ENCODE measurements around the gene ZBTB34. TPM values are rescaled to one million over a fixed set of nuclear protein-coding genes. Genes with fewer than 3 reads are reported as not detected.
"Not testable (repeated sequence)": the region's sequence is repeated elsewhere in the genome, so short reads cannot be mapped to it uniquely, and the experiment has no call there.

ZBTB34 gene
- total and polyA plus RNA-seq, 4 donors, result 1.1 to 9.5 (median 3.4) TPM

GRCh38 chr9:126814091-126814490 is 46.3 kb upstream of the ZBTB34 start:
- no peak for TF ChIP-seq RXRA (IDR thresholded peaks at IDR 0.05)
- H3K36me3 ChIP-seq (ENCODE audit: control insufficient read depth in 4 of 4, insufficient read depth in 3 of 4, low read depth in 1 of 4, low read length in 3 of 4), result peaks cover 2 to 32% (median 10%) of the 10 kb centered on the region in 4 donors

GRCh38 chr9:126817615-126818014 is 42.8 kb upstream of the ZBTB34 start:
- not testable (repeated sequence) for H3K27ac ChIP-seq (ENCODE audit: low read depth in 1 of 2, low read length in 2 of 2); H3K27me3 ChIP-seq (ENCODE audit: control insufficient read depth in 4 of 4, insufficient read depth in 4 of 4, low read length in 3 of 4); H3K9ac ChIP-seq (ENCODE audit: low read depth in 1 of 2, low read length in 2 of 2); H3K4me3 ChIP-seq (ENCODE audit: low read depth in 1 of 3, low read length in 3 of 3); DNase-seq (ENCODE audit: low spot score); H3K9me3 ChIP-seq (ENCODE audit: control insufficient read depth in 4 of 4, low read length in 3 of 4)
- peaks cover 2 to 24% (median 12%) of the 10 kb centered on the region in 4 donors for H3K36me3 ChIP-seq (ENCODE audit: control insufficient read depth in 4 of 4, insufficient read depth in 3 of 4, low read depth in 1 of 4, low read length in 3 of 4)
- H3K4me1 ChIP-seq (ENCODE audit: control insufficient read depth in 4 of 4, insufficient read depth in 4 of 4, low read length in 3 of 4), result peaks cover 7 to 11% (median 10%) of the 10 kb centered on the region in 4 donors
- 98% methylated on average over 7 of the region's 7 CpGs for WGBS

More at GRCh38 chr9:126814091-126814490, 46.3 kb upstream of the ZBTB34 start:
- Histone ChIP-seq H3K9me3 (ENCODE audit: control insufficient read depth in 4 of 4, low read length in 3 of 4) (peaks cover 0 to 7% (median 1%) of the 10 kb centered on the region in 4 donors), H3K27me3 (ENCODE audit: control insufficient read depth in 4 of 4, insufficient read depth in 4 of 4, low read length in 3 of 4) (no peaks in the 10 kb centered on the region), H3K4me1 (ENCODE audit: control insufficient read depth in 4 of 4, insufficient read depth in 4 of 4, low read length in 3 of 4) (peaks cover 0 to 1% (median under 1%) of the 10 kb centered on the region in 4 donors), H3K4me3 (ENCODE audit: low read depth in 1 of 3, low read length in 3 of 3) (no peak overlapping the region), H3K9ac (ENCODE audit: low read depth in 1 of 2, low read length in 2 of 2) (no peak overlapping the region), H3K27ac (ENCODE audit: low read depth in 1 of 2, low read length in 2 of 2) (no peak overlapping the region)
- no peak for DNase-seq (ENCODE audit: low spot score)

GRCh38 chr9:126818482-126818881 is 42.0 kb upstream of the ZBTB34 start:
- H3K4me3 ChIP-seq (ENCODE audit: low read depth in 1 of 3, low read length in 3 of 3), result no peak overlapping the region
- H3K27ac ChIP-seq (ENCODE audit: low read depth in 1 of 2, low read length in 2 of 2), result no peak overlapping the region
- H3K9ac ChIP-seq (ENCODE audit: low read depth in 1 of 2, low read length in 2 of 2), result no peak overlapping the region
- TF ChIP-seq JUND (IDR thresholded peaks at IDR 0.05) (no peak), YY1 (IDR thresholded peaks at IDR 0.05) (no peak)
- peaks cover 0 to 9% (median 4%) of the 10 kb centered on the region in 4 donors for H3K9me3 ChIP-seq (ENCODE audit: control insufficient read depth in 4 of 4, low read length in 3 of 4)
- H3K27me3 ChIP-seq (ENCODE audit: control insufficient read depth in 4 of 4, insufficient read depth in 4 of 4, low read length in 3 of 4), result no peaks in the 10 kb centered on the region
- 97% methylated on average over 5 of the region's 5 CpGs for WGBS
- DNase-seq (ENCODE audit: low spot score), result no peak
- H3K36me3 ChIP-seq (ENCODE audit: control insufficient read depth in 4 of 4, insufficient read depth in 3 of 4, low read depth in 1 of 4, low read length in 3 of 4), result peaks cover 2 to 20% (median 8%) of the 10 kb centered on the region in 4 donors
- H3K4me1 ChIP-seq (ENCODE audit: control insufficient read depth in 4 of 4, insufficient read depth in 4 of 4, low read length in 3 of 4), result peaks cover 8 to 12% (median 11%) of the 10 kb centered on the region in 4 donors

GRCh38 chr9:126819482-126819881 is 41.0 kb upstream of the ZBTB34 start:
- no peak for TF ChIP-seq YY1 (IDR thresholded peaks at IDR 0.05)
- TF ChIP-seq RAD21 (IDR thresholded peaks at IDR 0.05), result no peak
- TF ChIP-seq NR2F2 (IDR thresholded peaks at IDR 0.05), result no peak
- no peak for TF ChIP-seq HNF4A (conservative IDR thresholded peaks at IDR 0.05)
- no peak for TF ChIP-seq ATF3 (IDR thresholded peaks at IDR 0.05)
- TF ChIP-seq HNF4G (IDR thresholded peaks at IDR 0.05), result no peak
- no peak for TF ChIP-seq GABPA (IDR thresholded peaks at IDR 0.05 in 1 of 2, conservative IDR thresholded peaks at IDR 0.05 in 1 of 2)
- H3K36me3 ChIP-seq (ENCODE audit: control insufficient read depth in 4 of 4, insufficient read depth in 3 of 4, low read depth in 1 of 4, low read length in 3 of 4), result peaks cover 2 to 16% (median 6%) of the 10 kb centered on the region in 4 donors
- H3K27ac ChIP-seq (ENCODE audit: low read depth in 1 of 2, low read length in 2 of 2), result no peak overlapping the region
- WGBS, result 84% methylated on average over 1 of the region's 1 CpG
- H3K4me1 ChIP-seq (ENCODE audit: control insufficient read depth in 4 of 4, insufficient read depth in 4 of 4, low read length in 3 of 4), result peaks cover 9 to 16% (median 11%) of the 10 kb centered on the region in 4 donors
- no peak overlapping the region for H3K4me3 ChIP-seq (ENCODE audit: low read depth in 1 of 3, low read length in 3 of 3)
- no peak overlapping the region for H3K9ac ChIP-seq (ENCODE audit: low read depth in 1 of 2, low read length in 2 of 2)
- H3K9me3 ChIP-seq (ENCODE audit: control insufficient read depth in 4 of 4, low read length in 3 of 4), result peaks cover 0 to 9% (median 4%) of the 10 kb centered on the region in 4 donors
- no peaks in the 10 kb centered on the region for H3K27me3 ChIP-seq (ENCODE audit: control insufficient read depth in 4 of 4, insufficient read depth in 4 of 4, low read length in 3 of 4)
- no peak for DNase-seq (ENCODE audit: low spot score)

- DNase-seq (ENCODE audit: low spot score), result no peak
- Histone ChIP-seq H3K4me3 (ENCODE audit: low read depth in 1 of 3, low read length in 3 of 3) (no peak overlapping the region), H3K4me1 (ENCODE audit: control insufficient read depth in 4 of 4, insufficient read depth in 4 of 4, low read length in 3 of 4) (peaks cover 9 to 19% (median 11%) of the 10 kb centered on the region in 4 donors), H3K27me3 (ENCODE audit: control insufficient read depth in 4 of 4, insufficient read depth in 4 of 4, low read length in 3 of 4) (no peaks in the 10 kb centered on the region), H3K27ac (ENCODE audit: low read depth in 1 of 2, low read length in 2 of 2) (no peak overlapping the region), H3K36me3 (ENCODE audit: control insufficient read depth in 4 of 4, insufficient read depth in 3 of 4, low read depth in 1 of 4, low read length in 3 of 4) (peaks cover 2 to 10% (median 6%) of the 10 kb centered on the region in 4 donors), H3K9ac (ENCODE audit: low read depth in 1 of 2, low read length in 2 of 2) (no peak overlapping the region), H3K9me3 (ENCODE audit: control insufficient read depth in 4 of 4, low read length in 3 of 4) (peaks cover 0 to 9% (median 4%) of the 10 kb centered on the region in 4 donors)
- WGBS, result 32% methylated on average over 2 of the region's 2 CpGs
- no peak for TF ChIP-seq EGR1 (IDR thresholded peaks at IDR 0.05; ENCODE audit: low read depth in 2 of 2)
- TF ChIP-seq RXRA (IDR thresholded peaks at IDR 0.05), result peak in 1 of 2 donors; percentile 26
- TF ChIP-seq HNF4A (conservative IDR thresholded peaks at IDR 0.05), result peak in 1 of 2 donors; percentile 14
These were observed 38.2 kb upstream of the ZBTB34 start for GRCh38 chr9:126822278-126822677.
